Astrocyte (in vitro differentiated cells and primary cell): Measurements from ENCODE around the gene CYP46A1. TPM values are rescaled to one million over a fixed set of nuclear protein-coding genes. Genes with fewer than 3 reads are reported as not detected.

Experiments
- DNase-seq: peaks from one replicate; pipeline ENCODE4 v3.0.0-alpha.2; 2010; ENCODE audit warnings: low read depth
- FAIRE-seq: peaks from 2 replicates; lab custom pipeline; 2011; peaks lifted over from hg19 to GRCh38; lab: Jason Lieb, UNC
- H2AFZ ChIP-seq: 2 replicates; pipeline ENCODE4 v1.6.0; 2012; ENCODE audit warnings: low read depth, low read length, inconsistent platforms
- H3K27ac ChIP-seq: 2 replicates; pipeline ENCODE4 v1.5.1; 2011; ENCODE audit warnings: low read depth, low read length, inconsistent platforms
- H3K27me3 ChIP-seq: 2 replicates; pipeline ENCODE4 v1.6.0; 2011; ENCODE audit warnings: low read length, inconsistent platforms; ENCODE audit not compliant: insufficient read depth
- H3K36me3 ChIP-seq: 2 replicates; pipeline ENCODE4 v1.5.1; 2011; ENCODE audit warnings: low read length, inconsistent platforms; ENCODE audit not compliant: insufficient read depth
- H3K4me1 ChIP-seq: 2 replicates; pipeline ENCODE4 v1.5.1; 2011; ENCODE audit warnings: low read length, inconsistent platforms; ENCODE audit not compliant: insufficient read depth
- H3K4me2 ChIP-seq: 2 replicates; pipeline ENCODE4 v1.6.0; 2012; ENCODE audit warnings: low read length, inconsistent platforms
- H3K4me3 ChIP-seq: 2 replicates; pipeline ENCODE4 v1.5.1; 2011; ENCODE audit warnings: low read depth, mild to moderate bottlenecking, low read length, inconsistent platforms; ENCODE audit not compliant: insufficient read depth
- H3K79me2 ChIP-seq: 2 replicates; pipeline ENCODE4 v1.6.0; 2012; ENCODE audit warnings: mild to moderate bottlenecking, low read length, inconsistent platforms; ENCODE audit not compliant: insufficient read depth
- H3K9ac ChIP-seq: 2 replicates; pipeline ENCODE4 v1.6.0; 2012; ENCODE audit warnings: mild to moderate bottlenecking, low read length, inconsistent platforms
- H3K9me3 ChIP-seq: 2 replicates; pipeline ENCODE4 v1.5.1; 2012; ENCODE audit warnings: low read depth, mild to moderate bottlenecking, low read length, inconsistent platforms; ENCODE audit not compliant: insufficient read depth
- H4K20me1 ChIP-seq: 2 replicates; pipeline ENCODE4 v1.6.0; 2012; ENCODE audit warnings: low read length, inconsistent platforms; ENCODE audit not compliant: insufficient read depth
- H3K27ac Mint-ChIP-seq: one replicate; pipeline ENCODE4 v1.8.0; 2021; ENCODE audit warnings: mild to moderate bottlenecking, mixed read lengths; ENCODE audit not compliant: unreplicated experiment
- H3K27me3 Mint-ChIP-seq: one replicate; pipeline ENCODE4 v1.8.0; 2021; ENCODE audit warnings: low read depth, mixed read lengths; ENCODE audit not compliant: unreplicated experiment
- H3K36me3 Mint-ChIP-seq: one replicate; pipeline ENCODE4 v1.8.0; 2021; ENCODE audit warnings: low read depth, mixed read lengths; ENCODE audit not compliant: unreplicated experiment
- H3K4me1 Mint-ChIP-seq: one replicate; pipeline ENCODE4 v1.8.0; 2021; ENCODE audit warnings: low read depth, mixed read lengths; ENCODE audit not compliant: unreplicated experiment
- H3K4me3 Mint-ChIP-seq: one replicate; pipeline ENCODE4 v1.8.0; 2021; ENCODE audit warnings: mild to moderate bottlenecking, moderate library complexity, mixed read lengths; ENCODE audit not compliant: unreplicated experiment
- H3K9me3 Mint-ChIP-seq: one replicate; pipeline ENCODE4 v1.8.0; 2021; ENCODE audit warnings: mild to moderate bottlenecking, mixed read lengths; ENCODE audit not compliant: unreplicated experiment
- CTCF ChIP-seq: IDR thresholded peaks from 2 replicates; pipeline ENCODE4 v1.5.1; 2011; ENCODE audit warnings: low read depth, mild to moderate bottlenecking, inconsistent platforms, low read length, moderate library complexity; ENCODE audit not compliant: insufficient read depth
- EZH2 ChIP-seq: IDR thresholded peaks from 2 replicates; pipeline ENCODE4 v1.6.1; 2012; ENCODE audit warnings: mild to moderate bottlenecking, low read length, inconsistent platforms; ENCODE audit not compliant: insufficient read depth
- total RNA-seq: library from RNA; stranded (reverse); gene quantifications from 2 replicates; pipeline ENCODE4 v1.2.1, GENCODE V29; 2021

Gene CYP46A1
- total RNA-seq, 1 donor from 2014 or later: 0.52 TPM

DNA sequence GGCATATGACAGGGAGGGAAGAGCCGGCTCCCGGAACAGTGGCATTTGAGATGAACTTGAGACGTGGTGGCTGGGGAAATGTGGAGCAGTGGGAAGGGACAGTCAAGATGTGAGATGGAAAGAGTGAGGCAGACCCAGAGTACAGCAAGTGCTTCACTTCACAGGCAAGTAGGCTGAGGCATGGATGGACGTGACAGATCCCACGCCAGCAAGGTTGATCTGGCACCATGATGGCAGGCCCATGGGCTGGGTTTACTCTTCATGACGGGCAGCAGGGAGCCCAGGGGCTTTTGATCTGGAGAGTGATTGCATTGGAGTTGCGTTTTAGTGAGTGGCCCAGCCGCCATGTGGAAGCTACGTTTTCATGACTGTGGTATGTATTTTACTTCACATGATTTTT is 91.3 kb downstream of the CYP46A1 start:
- peaks cover 12% of the 10 kb centered on the region for H3K4me1 Mint-ChIP-seq
- H3K4me1 ChIP-seq: peaks cover 18% of the 10 kb centered on the region
- no peaks in the 10 kb centered on the region for H3K27me3 ChIP-seq

More for the DNA sequence above, 91.3 kb downstream of the CYP46A1 start:
- H4K20me1 ChIP-seq: no peaks in the 10 kb centered on the region
- H3K9ac ChIP-seq: no peak overlapping the region
- H3K4me3 Mint-ChIP-seq: no peak overlapping the region
- FAIRE-seq: no peak
- H3K27ac Mint-ChIP-seq: no peak overlapping the region
- peaks cover 7% of the 10 kb centered on the region for H3K9me3 Mint-ChIP-seq
- no peak for DNase-seq
- no peak overlapping the region for H3K4me2 ChIP-seq
- H3K27ac ChIP-seq: no peak overlapping the region
- peaks cover 4% of the 10 kb centered on the region for H3K9me3 ChIP-seq
- no peak overlapping the region for H2AFZ ChIP-seq
- no peaks in the 10 kb centered on the region for H3K36me3 ChIP-seq
- H3K4me3 ChIP-seq: no peak overlapping the region
- no peaks in the 10 kb centered on the region for H3K79me2 ChIP-seq
- no peak for TF ChIP-seq CTCF
- no peak for TF ChIP-seq EZH2
- peaks cover 4% of the 10 kb centered on the region for H3K36me3 Mint-ChIP-seq
- peaks cover 10% of the 10 kb centered on the region for H3K27me3 Mint-ChIP-seq

Other genes starting within 250 kb of the CYP46A1 start
- gene SETD3, start 203.4 kb upstream of the CYP46A1 start, total RNA-seq: 62.8 and 65.8 TPM in 2 replicates
- gene CCNK, start 202.9 kb upstream of the CYP46A1 start, total RNA-seq: 110 and 121 TPM in 2 replicates
- 8.4 and 16.6 TPM in 2 replicates for gene CCDC85C, start 80.1 kb upstream of the CYP46A1 start, total RNA-seq
- 0.86 and 1.1 TPM in 2 replicates for gene HHIPL1, start 39.2 kb upstream of the CYP46A1 start, total RNA-seq
- 17.1 and 23.5 TPM in 2 replicates for gene EML1, start 109.1 kb downstream of the CYP46A1 start, total RNA-seq